Suprapubic skin (tissue), 4 donors: ENCODE data around the gene SUN3. TPM values are rescaled to one million over a fixed set of nuclear protein-coding genes. Genes with fewer than 3 reads are reported as not detected.

Experiments used
- DNase-seq, 2 donors: peaks; one replicate each; pipeline ENCODE4 v3.0.0-alpha.2; 2019; ENCODE audit warnings: low spot score in 2 of 2
- H3K27ac ChIP-seq: fragments of 200-600 bp; sonication (generic); one replicate; pipeline ENCODE4 v1.5.1; 2019
- H3K27me3 ChIP-seq: fragments of 200-600 bp; sonication (generic); one replicate; pipeline ENCODE4 v1.5.1; 2019
- H3K36me3 ChIP-seq: fragments of 200-600 bp; sonication (generic); one replicate; pipeline ENCODE4 v1.5.1; 2019
- H3K4me1 ChIP-seq: fragments of 200-600 bp; sonication (generic); one replicate; pipeline ENCODE4 v1.5.1; 2019
- H3K4me3 ChIP-seq: fragments of 200-600 bp; sonication (generic); one replicate; pipeline ENCODE4 v1.5.1; 2019; ENCODE audit warnings: mild to moderate bottlenecking
- H3K9me3 ChIP-seq: fragments of 200-600 bp; sonication (generic); one replicate; pipeline ENCODE4 v1.5.1; 2019
- EP300 ChIP-seq: sonication (generic); formaldehyde crosslinking; IDR thresholded peaks from one replicate; pipeline ENCODE4 v1.6.1; 2017; ENCODE audit warnings: antibody characterized with exemption
- POLR2A ChIP-seq, 2 donors: fragments of 450-650 bp; IDR thresholded peaks; one replicate each; pipeline ENCODE4 v1.6.1; 2017; ENCODE audit warnings: antibody characterized with exemption in 2 of 2, mild to moderate bottlenecking in 2 of 2, moderate library complexity in 2 of 2
- POLR2AphosphoS5 ChIP-seq, 3 donors: sonication (generic); formaldehyde crosslinking; IDR thresholded peaks; one replicate each; pipeline ENCODE4 v1.6.1; 2017; ENCODE audit warnings: antibody characterized with exemption in 3 of 3
- WGBS: methylation state at CpG from one replicate; pipeline ENCODE4 v1.1.5; 2018; 5-methylcytosine and 5-hydroxymethylcytosine counted together
- total RNA-seq, 4 donors: library from RNA; depleted of rRNA; stranded (reverse); fragments of >200 nt; gene quantifications; one replicate each; pipeline ENCODE4 v1.1.0, GENCODE V29; 2016
- TF ChIP-seq, protein P1 (sequence below), 2 donors: fragments of 200-600 bp in 1 of 2; fragments of 450-650 bp in 1 of 2; sonication (generic) in 1 of 2; IDR thresholded peaks; one replicate each; pipeline ENCODE4 v1.5.1; 2016 to 2019; ENCODE audit warnings: antibody characterized with exemption in 2 of 2, mild to moderate bottlenecking in 1 of 2, moderate library complexity in 1 of 2

SUN3 gene
- total RNA-seq, 4 donors from 2014 or later: not detected

- Histone ChIP-seq H3K36me3 (no peaks in the 10 kb centered on the region), H3K9me3 (no peaks in the 10 kb centered on the region), H3K4me1 (peaks cover 7% of the 10 kb centered on the region), H3K4me3 (no peak overlapping the region), H3K27ac (peak overlapping the region; percentile 92), H3K27me3 (no peaks in the 10 kb centered on the region)
- no peak for TF ChIP-seq EP300
- TF ChIP-seq, protein P1, sequence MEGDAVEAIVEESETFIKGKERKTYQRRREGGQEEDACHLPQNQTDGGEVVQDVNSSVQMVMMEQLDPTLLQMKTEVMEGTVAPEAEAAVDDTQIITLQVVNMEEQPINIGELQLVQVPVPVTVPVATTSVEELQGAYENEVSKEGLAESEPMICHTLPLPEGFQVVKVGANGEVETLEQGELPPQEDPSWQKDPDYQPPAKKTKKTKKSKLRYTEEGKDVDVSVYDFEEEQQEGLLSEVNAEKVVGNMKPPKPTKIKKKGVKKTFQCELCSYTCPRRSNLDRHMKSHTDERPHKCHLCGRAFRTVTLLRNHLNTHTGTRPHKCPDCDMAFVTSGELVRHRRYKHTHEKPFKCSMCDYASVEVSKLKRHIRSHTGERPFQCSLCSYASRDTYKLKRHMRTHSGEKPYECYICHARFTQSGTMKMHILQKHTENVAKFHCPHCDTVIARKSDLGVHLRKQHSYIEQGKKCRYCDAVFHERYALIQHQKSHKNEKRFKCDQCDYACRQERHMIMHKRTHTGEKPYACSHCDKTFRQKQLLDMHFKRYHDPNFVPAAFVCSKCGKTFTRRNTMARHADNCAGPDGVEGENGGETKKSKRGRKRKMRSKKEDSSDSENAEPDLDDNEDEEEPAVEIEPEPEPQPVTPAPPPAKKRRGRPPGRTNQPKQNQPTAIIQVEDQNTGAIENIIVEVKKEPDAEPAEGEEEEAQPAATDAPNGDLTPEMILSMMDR (IDR thresholded peaks at IDR 0.05): no peak
- TF ChIP-seq POLR2A (IDR thresholded peaks at IDR 0.05): no peak
- TF ChIP-seq POLR2AphosphoS5 (IDR thresholded peaks at IDR 0.05): no peak
- 48% methylated on average over 7 of the region's 9 CpGs for WGBS
- DNase-seq: no peak
Measured at GRCh38 chr7:47941136-47941844, 87.6 kb downstream of the SUN3 start.

- 62% methylated on average over 12 of the region's 14 CpGs for WGBS
- TF ChIP-seq POLR2A (IDR thresholded peaks at IDR 0.05): no peak
- TF ChIP-seq POLR2AphosphoS5 (IDR thresholded peaks at IDR 0.05): no peak
- no peak for TF ChIP-seq EP300
- TF ChIP-seq, protein P1 (IDR thresholded peaks at IDR 0.05): no peak
- H3K27me3 ChIP-seq: no peaks in the 10 kb centered on the region
- no peaks in the 10 kb centered on the region for H3K9me3 ChIP-seq
- H3K4me3 ChIP-seq: no peak overlapping the region
- peaks cover 7% of the 10 kb centered on the region for H3K4me1 ChIP-seq
- H3K36me3 ChIP-seq: no peaks in the 10 kb centered on the region
- peak in 1 of 2 donors; percentile 76 for DNase-seq
- peak overlapping the region; percentile 92 for H3K27ac ChIP-seq
Measured at GRCh38 chr7:47940088-47941013, 88.6 kb downstream of the SUN3 start.

GRCh38 chr7:47939425-47940036, 89.4 kb downstream of the SUN3 start:
- H3K9me3 ChIP-seq: no peaks in the 10 kb centered on the region
- no peak overlapping the region for H3K4me3 ChIP-seq
- no peak for DNase-seq

DNA sequence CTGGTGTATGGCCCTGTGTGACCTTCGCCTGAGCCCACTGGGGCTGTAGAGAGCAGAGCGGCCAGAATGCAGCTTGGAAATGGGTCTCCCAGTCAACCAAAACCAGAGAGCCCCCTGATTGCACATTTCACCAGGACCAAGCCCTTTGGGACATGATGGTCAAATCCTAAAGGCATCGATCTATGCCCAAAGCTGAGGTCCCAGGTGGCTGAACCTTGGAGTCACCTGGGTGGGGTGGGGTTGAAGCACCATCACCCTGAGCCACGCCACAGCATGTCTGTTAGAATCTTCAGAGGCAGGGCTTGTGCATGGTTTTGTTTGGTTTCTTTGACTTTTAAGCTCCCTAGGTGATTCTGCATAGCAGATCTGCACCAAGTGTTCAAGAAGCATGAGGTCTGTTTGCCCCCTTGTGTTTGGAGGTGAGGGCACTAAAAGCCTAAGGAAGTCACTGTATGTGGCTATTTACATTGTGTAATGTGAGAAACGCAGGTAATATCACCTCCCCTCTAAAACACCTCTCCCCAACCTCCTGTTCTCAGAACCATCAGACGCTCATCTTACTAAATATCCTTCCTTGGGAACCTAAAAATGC, 90.2 kb downstream of the SUN3 start:
- DNase-seq: no peak
- no peaks in the 10 kb centered on the region for H3K27me3 ChIP-seq
- 93% methylated on average over 6 of the region's 6 CpGs for WGBS

More at GRCh38 chr7:47939425-47940036, 89.4 kb downstream of the SUN3 start:
- WGBS: 72% methylated on average over 6 of the region's 7 CpGs
- H3K27me3 ChIP-seq: no peaks in the 10 kb centered on the region
- TF ChIP-seq POLR2AphosphoS5 (IDR thresholded peaks at IDR 0.05) (no peak), EP300 (no peak), POLR2A (IDR thresholded peaks at IDR 0.05) (no peak)
- TF ChIP-seq, protein P1 (IDR thresholded peaks at IDR 0.05): no peak
- peak overlapping the region; percentile 39 for H3K27ac ChIP-seq
- no peaks in the 10 kb centered on the region for H3K36me3 ChIP-seq
- peaks cover 7% of the 10 kb centered on the region for H3K4me1 ChIP-seq

More for the DNA sequence above, 90.2 kb downstream of the SUN3 start:
- H3K4me1 ChIP-seq: peaks cover 7% of the 10 kb centered on the region
- H3K4me3 ChIP-seq: no peak overlapping the region
- no peaks in the 10 kb centered on the region for H3K36me3 ChIP-seq
- no peak overlapping the region for H3K27ac ChIP-seq
- TF ChIP-seq POLR2AphosphoS5 (IDR thresholded peaks at IDR 0.05) (no peak), POLR2A (IDR thresholded peaks at IDR 0.05) (no peak), EP300 (no peak)
- TF ChIP-seq, protein P1 (IDR thresholded peaks at IDR 0.05): no peak
- no peaks in the 10 kb centered on the region for H3K9me3 ChIP-seq
